Activated naive CD8-positive, alpha-beta T cell treated with anti-CD3 and anti-CD28 coated beads, Interleukin-2, amount 10 ng/mL, durations not matched to agents 7 days and 5 days (primary cell): ENCODE measurements around the gene FGGY. TPM values are rescaled to one million over a fixed set of nuclear protein-coding genes. Genes with fewer than 3 reads are reported as not detected.
"Not testable (repeated sequence)": the region's sequence is repeated elsewhere in the genome, so short reads cannot be mapped to it uniquely, and the experiment has no call there.

ENCODE experiments used
- ATAC-seq: fragments of 150-1000 bp; cut with Tn5 transposase; one replicate; pipeline ENCODE4 v1.10.0; 2021; ENCODE audit warnings: low read depth, moderate library complexity
- POLR2A ChIA-PET: fragments of 350-600 bp; sonication (Branson Sonifier 250); formaldehyde crosslinking; loops from one replicate; lab custom pipeline; 2021; ENCODE audit warnings: antibody characterized with exemption; lab: Charles Lee
- DNase-seq: peaks from one replicate; pipeline ENCODE4 v3.0.0; 2021
- H3K27ac Mint-ChIP-seq: one replicate; pipeline ENCODE4 v1.8.0; 2022; ENCODE audit warnings: mild to moderate bottlenecking, mixed read lengths
- H3K27me3 Mint-ChIP-seq: one replicate; pipeline ENCODE4 v1.8.0; 2022; ENCODE audit warnings: mild to moderate bottlenecking, moderate library complexity, mixed read lengths
- H3K36me3 Mint-ChIP-seq: one replicate; pipeline ENCODE4 v1.8.0; 2021; ENCODE audit warnings: mild to moderate bottlenecking, mixed read lengths
- H3K4me1 Mint-ChIP-seq: one replicate; pipeline ENCODE4 v1.8.0; 2021; ENCODE audit warnings: mixed read lengths
- H3K4me3 Mint-ChIP-seq: one replicate; pipeline ENCODE4 v1.8.0; 2022; ENCODE audit warnings: mild to moderate bottlenecking, moderate library complexity, mixed read lengths
- H3K9me3 Mint-ChIP-seq: one replicate; pipeline ENCODE4 v1.8.0; 2021; ENCODE audit warnings: mixed read lengths
- total RNA-seq, 2 experiments: library from RNA; stranded (reverse); gene quantifications; one replicate each; pipeline ENCODE4 v1.2.3, GENCODE V29; 2021

Gene FGGY
- total RNA-seq, 2 experiments from 2014 or later: 10.1 to 11.7 TPM

- Mint-ChIP-seq H3K4me1 (peaks cover 3% of the 10 kb centered on the region), H3K27me3 (no peaks in the 10 kb centered on the region), H3K27ac (no peak overlapping the region), H3K9me3 (peaks cover 4% of the 10 kb centered on the region), H3K36me3 (no peaks in the 10 kb centered on the region), H3K4me3 (no peak overlapping the region)
- no peak for DNase-seq
- ATAC-seq: no peak
- POLR2A ChIA-PET: no interaction called here
These were observed 296.0 kb downstream of the FGGY start for GRCh38 chr1:59592924-59593323.

- Mint-ChIP-seq H3K4me3 (no peak overlapping the region), H3K9me3 (peaks cover 6% of the 10 kb centered on the region), H3K27me3 (no peaks in the 10 kb centered on the region), H3K36me3 (no peaks in the 10 kb centered on the region), H3K4me1 (peaks cover 3% of the 10 kb centered on the region), H3K27ac (no peak overlapping the region)
- POLR2A ChIA-PET: no interaction called here
- DNase-seq (no peak), ATAC-seq (no peak)
These were observed 297.2 kb downstream of the FGGY start for GRCh38 chr1:59593798-59594790.

- DNase-seq (no peak), ATAC-seq (no peak)
- Mint-ChIP-seq H3K27ac (no peak overlapping the region), H3K4me1 (peaks cover 3% of the 10 kb centered on the region), H3K36me3 (no peaks in the 10 kb centered on the region), H3K9me3 (peaks cover 4% of the 10 kb centered on the region), H3K27me3 (no peaks in the 10 kb centered on the region), H3K4me3 (no peak overlapping the region)
- POLR2A ChIA-PET: no interaction called here
These were observed 298.9 kb downstream of the FGGY start for GRCh38 chr1:59595774-59596173.

GRCh38 chr1:59596432-59596831 is 299.5 kb downstream of the FGGY start:
- POLR2A ChIA-PET: no interaction called here
- Mint-ChIP-seq H3K27me3 (no peaks in the 10 kb centered on the region), H3K36me3 (no peaks in the 10 kb centered on the region), H3K4me1 (peaks cover 3% of the 10 kb centered on the region), H3K27ac (no peak overlapping the region), H3K9me3 (peaks cover 2% of the 10 kb centered on the region), H3K4me3 (no peak overlapping the region)
- ATAC-seq: no peak
- no peak for DNase-seq

GRCh38 chr1:59596956-59597355 is 300.1 kb downstream of the FGGY start:
- POLR2A ChIA-PET: no interaction called here
- Mint-ChIP-seq H3K27ac (no peak overlapping the region), H3K9me3 (peaks cover 2% of the 10 kb centered on the region), H3K4me1 (peaks cover 3% of the 10 kb centered on the region), H3K4me3 (no peak overlapping the region), H3K36me3 (no peaks in the 10 kb centered on the region), H3K27me3 (no peaks in the 10 kb centered on the region)
- no peak for ATAC-seq
- no peak for DNase-seq

- POLR2A ChIA-PET: no interaction called here
These were observed 300.7 kb downstream of the FGGY start for GRCh38 chr1:59597420-59598119.

GRCh38 chr1:59598120-59598440 is 301.2 kb downstream of the FGGY start:
- H3K27me3 Mint-ChIP-seq: no peaks in the 10 kb centered on the region
- no peaks in the 10 kb centered on the region for H3K36me3 Mint-ChIP-seq
- H3K4me3 Mint-ChIP-seq: no peak overlapping the region
- ATAC-seq (no peak), DNase-seq (no peak)
- peaks cover 2% of the 10 kb centered on the region for H3K9me3 Mint-ChIP-seq
- H3K27ac Mint-ChIP-seq: no peak overlapping the region
- H3K4me1 Mint-ChIP-seq: peaks cover 3% of the 10 kb centered on the region
- POLR2A ChIA-PET: no interaction called here

More at GRCh38 chr1:59597420-59598119, 300.7 kb downstream of the FGGY start:
- DNase-seq (no peak), ATAC-seq (no peak)
- no peak overlapping the region for H3K27ac Mint-ChIP-seq
- peaks cover 2% of the 10 kb centered on the region for H3K9me3 Mint-ChIP-seq
- no peaks in the 10 kb centered on the region for H3K27me3 Mint-ChIP-seq
- H3K4me3 Mint-ChIP-seq: no peak overlapping the region
- H3K4me1 Mint-ChIP-seq: peaks cover 3% of the 10 kb centered on the region
- H3K36me3 Mint-ChIP-seq: no peaks in the 10 kb centered on the region

- Mint-ChIP-seq H3K4me3 (no peak overlapping the region), H3K27ac (no peak overlapping the region), H3K27me3 (no peaks in the 10 kb centered on the region), H3K9me3 (peaks cover 2% of the 10 kb centered on the region), H3K4me1 (no peaks in the 10 kb centered on the region), H3K36me3 (no peaks in the 10 kb centered on the region)
- DNase-seq (no peak), ATAC-seq (no peak)
- POLR2A ChIA-PET: no interaction called here
These were observed 304.1 kb downstream of the FGGY start for GRCh38 chr1:59601041-59601441.

GRCh38 chr1:59601811-59602210 is 304.9 kb downstream of the FGGY start:
- Mint-ChIP-seq H3K27me3 (no peaks in the 10 kb centered on the region), H3K9me3 (peaks cover 2% of the 10 kb centered on the region), H3K4me3 (no peak overlapping the region), H3K27ac (no peak overlapping the region), H3K36me3 (no peaks in the 10 kb centered on the region), H3K4me1 (no peaks in the 10 kb centered on the region)
- POLR2A ChIA-PET: no interaction called here
- DNase-seq (no peak), ATAC-seq (no peak)

GRCh38 chr1:59604191-59604590 is 307.3 kb downstream of the FGGY start:
- Mint-ChIP-seq H3K27me3 (no peaks in the 10 kb centered on the region), H3K9me3 (peaks cover under 1% of the 10 kb centered on the region), H3K36me3 (peaks cover 8% of the 10 kb centered on the region), H3K27ac (no peak overlapping the region), H3K4me3 (no peak overlapping the region), H3K4me1 (no peaks in the 10 kb centered on the region)
- DNase-seq: no peak
- no peak for ATAC-seq
- POLR2A ChIA-PET: no interaction called here

GRCh38 chr1:59605184-59605583 is 308.3 kb downstream of the FGGY start:
- POLR2A ChIA-PET: no interaction called here
- ATAC-seq: no peak
- no peak for DNase-seq
- Mint-ChIP-seq H3K4me1 (no peaks in the 10 kb centered on the region), H3K4me3 (no peak overlapping the region), H3K9me3 (peaks cover 7% of the 10 kb centered on the region), H3K27ac (no peak overlapping the region), H3K27me3 (no peaks in the 10 kb centered on the region), H3K36me3 (peaks cover 15% of the 10 kb centered on the region)

GRCh38 chr1:59605761-59606160 is 308.9 kb downstream of the FGGY start:
- Mint-ChIP-seq H3K9me3 (peaks cover 7% of the 10 kb centered on the region), H3K36me3 (peaks cover 18% of the 10 kb centered on the region), H3K4me3 (no peak overlapping the region), H3K27me3 (no peaks in the 10 kb centered on the region), H3K4me1 (no peaks in the 10 kb centered on the region), H3K27ac (no peak overlapping the region)
- POLR2A ChIA-PET: no interaction called here
- DNase-seq: no peak
- ATAC-seq: no peak

GRCh38 chr1:59609245-59609644 is 312.4 kb downstream of the FGGY start:
- POLR2A ChIA-PET: no interaction called here
- no peak for ATAC-seq
- Mint-ChIP-seq H3K27me3 (no peaks in the 10 kb centered on the region), H3K4me3 (no peak overlapping the region), H3K4me1 (no peaks in the 10 kb centered on the region), H3K9me3 (peaks cover 14% of the 10 kb centered on the region), H3K27ac (no peak overlapping the region), H3K36me3 (peaks cover 18% of the 10 kb centered on the region)
- DNase-seq: no peak

GRCh38 chr1:59610499-59610898 is 313.6 kb downstream of the FGGY start:
- H3K4me1 Mint-ChIP-seq, H3K4me3 Mint-ChIP-seq, DNase-seq, H3K27ac Mint-ChIP-seq, H3K27me3 Mint-ChIP-seq, ATAC-seq, POLR2A ChIA-PET: not testable (repeated sequence)
- Mint-ChIP-seq H3K9me3 (peaks cover 16% of the 10 kb centered on the region), H3K36me3 (peaks cover 18% of the 10 kb centered on the region)
